GM19023 (cell line): Measurements from ENCODE around the gene PTPRN2.

Source experiments
- ATAC-seq: cut with Tn5 transposase; IDR thresholded peaks from one replicate; pipeline ENCODE4 v1.9.1; 2021; ENCODE audit warnings: mild to moderate bottlenecking, moderate library complexity; ENCODE audit not compliant: unreplicated experiment

Gene PTPRN2

GRCh38 chr7:158028290-158028941 lies 559.2 kb downstream of the PTPRN2 start:
- no peak for ATAC-seq

GRCh38 chr7:158027646-158028045 lies 560.0 kb downstream of the PTPRN2 start:
- no peak for ATAC-seq

- ATAC-seq: no peak
These were observed 560.9 kb downstream of the PTPRN2 start for GRCh38 chr7:158026636-158027265.

GRCh38 chr7:158025686-158026600 lies 561.7 kb downstream of the PTPRN2 start:
- ATAC-seq: no peak

DNA sequence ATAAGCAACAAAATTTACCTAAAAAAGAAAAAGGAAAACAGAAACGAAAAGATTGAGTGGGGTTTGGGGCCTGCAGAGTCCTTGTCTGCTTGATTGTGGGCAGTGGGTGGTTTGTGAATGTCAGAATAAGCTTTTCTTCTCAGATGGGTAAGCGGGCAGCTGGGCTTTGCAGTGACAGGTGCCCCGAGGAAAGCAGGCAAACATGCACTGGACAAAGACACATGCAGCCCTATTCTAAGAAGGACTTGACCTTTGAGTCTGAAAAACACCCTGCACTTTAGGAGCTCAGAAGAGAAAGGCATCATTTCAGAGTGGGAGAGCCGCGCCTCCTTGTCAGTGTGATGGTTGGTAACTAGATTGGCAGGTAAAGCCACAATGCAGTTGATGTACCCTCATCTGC lies 562.7 kb downstream of the PTPRN2 start:
- no peak for ATAC-seq

- no peak for ATAC-seq
These were observed 563.3 kb downstream of the PTPRN2 start for GRCh38 chr7:158024351-158024715.

DNA sequence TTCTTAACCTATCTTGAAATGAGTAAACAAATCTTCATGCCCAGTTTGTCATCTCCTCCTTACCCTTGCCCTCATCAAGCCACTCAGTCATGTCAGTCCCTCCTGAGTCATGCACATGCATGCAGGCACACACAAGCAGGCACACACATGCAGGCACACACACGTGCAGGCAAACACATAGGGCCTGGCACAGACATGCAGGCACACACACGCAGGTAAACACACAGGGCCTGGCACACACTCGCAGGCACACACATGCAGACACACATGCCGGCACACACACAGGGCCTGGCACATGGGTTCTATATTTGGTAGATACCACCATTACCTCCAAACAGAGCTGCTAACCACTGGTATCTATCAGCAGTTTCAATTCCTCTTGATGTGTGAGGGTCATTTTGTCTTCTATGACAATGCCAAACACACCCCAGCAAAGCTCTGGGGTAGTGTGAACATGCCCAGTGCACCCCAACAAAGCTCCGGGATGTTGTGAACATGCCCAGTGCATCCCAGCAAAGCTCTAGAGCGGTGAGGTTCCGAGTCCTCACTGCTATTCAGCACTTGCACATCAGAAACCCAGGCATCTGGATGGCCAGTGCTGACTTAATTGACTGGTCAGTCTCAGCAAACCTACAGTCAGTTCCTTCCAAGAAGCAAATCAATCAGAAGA lies 563.8 kb downstream of the PTPRN2 start:
- ATAC-seq: no peak

DNA sequence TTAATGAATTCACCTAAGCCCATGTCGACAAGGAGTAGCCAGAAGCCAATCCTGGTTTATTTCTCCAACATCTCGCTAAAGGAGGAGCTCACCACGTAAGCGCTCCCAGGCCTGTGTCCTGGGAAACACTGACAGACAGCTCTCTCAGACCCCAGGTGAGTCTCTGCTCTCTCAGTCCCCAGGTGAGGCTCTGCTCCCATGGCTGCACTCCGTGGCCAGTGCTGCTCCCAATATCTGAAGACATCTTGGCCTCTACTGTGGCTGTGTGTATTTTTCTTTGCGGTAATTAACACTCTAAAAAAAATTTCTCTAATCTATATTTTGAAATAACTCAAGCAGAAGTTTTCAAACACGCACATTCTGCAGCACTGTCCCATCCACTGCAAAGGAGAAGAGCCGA lies 564.5 kb downstream of the PTPRN2 start:
- no peak for ATAC-seq

DNA sequence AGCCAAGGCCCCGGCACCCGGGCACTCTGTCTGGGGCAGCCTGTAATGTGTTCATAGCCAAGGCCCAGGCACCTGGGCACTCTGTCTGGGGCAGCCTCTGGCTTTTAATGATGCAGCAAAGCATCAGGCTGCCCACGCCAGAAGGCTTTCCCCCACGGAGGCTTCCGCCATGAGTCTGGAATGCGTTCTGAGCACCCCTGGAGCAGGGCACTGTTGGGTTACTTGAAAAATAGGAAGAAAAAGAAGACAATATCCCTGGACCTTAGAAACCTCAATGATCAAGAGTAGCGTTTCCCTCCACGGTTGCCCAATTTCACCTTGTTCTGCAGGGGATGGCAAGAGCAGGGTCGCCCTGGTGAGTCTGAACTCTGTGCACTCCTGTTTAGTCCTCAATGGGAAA lies 565.0 kb downstream of the PTPRN2 start:
- no peak for ATAC-seq

DNA sequence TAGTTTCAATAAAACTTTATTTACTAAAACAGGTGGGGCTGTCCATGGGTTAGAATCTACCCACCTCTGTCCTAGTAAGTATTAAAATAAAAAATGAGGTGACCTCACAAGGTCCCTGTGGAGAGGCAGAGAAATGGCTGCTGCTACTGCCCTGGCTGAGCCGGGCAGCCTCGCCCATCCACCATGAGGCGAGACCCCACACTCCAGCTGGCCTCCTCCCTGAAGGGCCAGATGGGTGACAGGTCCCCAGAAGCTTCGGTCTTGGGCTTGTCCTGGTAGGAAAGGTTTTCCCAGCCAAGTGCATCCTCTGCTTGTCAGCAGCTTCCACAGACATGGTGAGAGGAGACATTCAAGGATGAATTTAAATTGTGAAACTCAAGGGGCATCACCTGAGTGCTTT lies 565.8 kb downstream of the PTPRN2 start:
- no peak for ATAC-seq

GRCh38 chr7:158020706-158021095 lies 566.9 kb downstream of the PTPRN2 start:
- no peak for ATAC-seq

DNA sequence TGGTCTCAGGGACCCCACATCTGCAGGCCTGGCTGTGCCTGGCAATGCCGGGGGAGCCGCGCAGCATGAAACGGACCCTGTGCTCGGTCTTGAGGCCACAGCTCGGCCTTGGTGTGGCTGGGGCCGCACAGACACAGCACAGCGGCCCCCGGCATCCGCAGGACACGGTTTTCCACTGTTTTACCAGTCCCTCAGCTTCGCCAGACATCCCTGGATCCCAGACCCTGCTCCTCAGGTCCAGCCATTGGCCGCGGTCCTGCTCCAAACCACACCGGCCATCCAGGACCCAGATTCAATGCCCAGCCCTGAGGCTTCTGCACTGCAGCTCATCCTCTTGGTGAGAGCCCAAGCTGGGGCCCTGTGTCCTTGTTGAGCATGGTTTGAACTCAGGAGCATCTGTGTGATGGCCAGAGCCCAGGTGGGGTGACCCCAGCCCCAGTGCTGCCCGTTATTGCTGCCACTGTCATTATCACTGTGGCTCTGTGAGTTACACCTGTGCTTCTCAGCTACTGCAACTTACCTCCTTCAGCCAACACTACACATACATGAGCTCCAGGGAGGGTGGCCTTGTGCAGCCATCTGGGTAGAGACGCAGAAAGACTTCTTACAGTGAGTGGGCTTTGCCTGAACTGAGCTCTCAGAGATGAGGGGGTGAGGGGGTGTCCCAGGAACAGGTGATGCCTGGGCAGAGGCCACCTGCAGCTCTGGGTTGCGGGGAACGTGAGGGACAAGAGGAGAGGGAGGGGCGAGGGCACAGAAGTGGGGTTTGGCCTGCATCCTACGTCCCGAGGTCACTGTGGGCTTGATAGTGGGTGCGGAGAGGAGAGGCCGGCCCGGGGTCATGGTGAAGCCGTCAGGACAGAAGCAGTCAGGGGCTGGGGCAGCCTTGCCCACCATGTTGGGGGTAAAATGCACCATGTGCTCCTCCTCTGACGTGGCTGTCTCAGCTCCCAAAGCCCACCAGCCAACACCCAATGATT lies 567.6 kb downstream of the PTPRN2 start:
- no peak for ATAC-seq

- no peak for ATAC-seq
These were observed 568.5 kb downstream of the PTPRN2 start for GRCh38 chr7:158018971-158019645.

DNA sequence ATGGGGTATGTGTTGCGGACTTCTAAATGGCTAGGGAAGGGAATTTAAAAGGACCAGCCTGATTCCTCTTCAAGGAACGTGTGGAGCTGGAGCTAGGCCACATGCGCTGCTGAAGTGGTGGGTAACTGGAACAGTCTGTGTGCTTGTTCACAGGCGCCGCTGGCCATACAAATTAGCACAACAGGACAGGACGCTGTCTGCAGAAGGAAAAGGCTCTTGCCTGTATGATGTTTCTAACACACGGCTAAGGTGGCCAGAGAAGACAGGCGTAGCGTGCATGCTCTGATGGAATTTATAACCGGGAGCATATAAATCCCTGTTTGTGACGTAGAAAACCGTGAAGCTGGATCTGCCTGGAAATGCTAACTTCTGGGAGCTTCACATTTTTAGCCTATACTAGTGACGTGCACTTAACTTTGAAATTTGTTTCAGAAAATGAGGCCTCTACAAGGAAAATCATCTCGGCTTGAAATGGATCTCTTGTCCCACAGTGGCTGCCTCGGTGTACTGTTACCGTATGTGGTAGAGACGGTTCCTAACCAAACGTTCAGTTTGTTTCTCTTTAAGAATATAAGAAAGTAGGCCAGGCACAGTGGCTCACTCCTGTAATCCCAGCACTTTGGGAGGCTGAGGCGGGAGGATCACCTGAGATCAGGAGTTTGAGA lies 569.4 kb downstream of the PTPRN2 start:
- no peak for ATAC-seq

GRCh38 chr7:158017111-158018097 lies 570.2 kb downstream of the PTPRN2 start:
- no peak for ATAC-seq

DNA sequence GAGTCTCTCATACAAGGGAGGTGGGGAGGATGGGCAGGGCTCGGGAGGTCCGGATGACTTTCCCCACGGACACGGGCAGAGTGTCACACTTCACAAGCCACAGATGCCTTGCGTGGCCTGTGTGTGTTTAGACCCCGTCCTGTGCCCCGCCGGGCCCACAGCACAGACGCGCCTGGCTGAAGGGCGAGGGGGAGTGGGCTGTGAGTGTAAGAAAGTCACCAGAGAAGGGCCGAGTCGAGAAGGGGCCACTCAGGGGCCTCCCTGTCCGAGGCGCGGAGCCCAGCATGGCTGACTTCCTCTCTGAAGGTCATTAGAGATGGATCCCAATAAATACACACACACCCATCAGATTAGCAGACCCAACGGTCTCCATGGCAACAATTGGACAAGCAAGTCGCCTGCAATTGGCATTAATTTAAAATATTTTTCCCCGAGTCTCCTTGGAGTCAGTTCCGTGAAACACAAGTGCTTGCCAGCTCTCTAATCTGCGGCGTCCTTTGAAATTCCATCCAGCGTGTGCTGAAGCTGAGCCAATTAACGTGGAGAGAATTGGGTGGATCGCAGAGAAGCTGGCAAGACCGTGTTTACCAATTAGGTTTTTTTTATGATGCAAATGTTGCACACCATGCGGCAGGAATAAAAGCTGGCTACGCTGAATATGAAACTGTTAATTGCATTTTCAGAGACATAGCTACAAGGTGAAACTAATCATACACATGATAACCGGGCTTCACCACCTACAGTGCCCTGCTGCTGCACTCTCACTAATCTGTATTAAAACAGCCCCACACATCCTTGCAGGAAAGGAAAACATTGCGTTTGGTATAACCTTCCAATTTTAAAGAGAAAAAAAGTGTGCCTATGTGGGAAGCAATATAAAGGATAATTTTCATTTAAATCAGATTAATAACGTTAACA lies 571.2 kb downstream of the PTPRN2 start:
- ATAC-seq: no peak
